A549 treated with CpdA at 1 μM for 4 hours (cell line): ENCODE measurements around the gene CRYGC. TPM values are rescaled to one million over a fixed set of nuclear protein-coding genes. Genes with fewer than 3 reads are reported as not detected.

Experiments
- total RNA-seq: library from RNA; stranded (reverse); fragments of 200-300 nt; extraction: Qiagen RNA extraction; gene quantifications from 5 replicates; pipeline ENCODE4 v1.2.3, GENCODE V29; 2022; ENCODE audit warnings: low read depth

Gene CRYGC
- not detected in 5 replicates for total RNA-seq

GRCh38 chr2:208129744-208130711 is at the start of gene CRYGC:
Gene CRYGC (minus strand): TSS chr2:208129828. CDS start chr2:208129792, 36 bp downstream.

GRCh38 chr2:208163489-208163888 is 33.9 kb upstream of the CRYGC start, which contains the start of gene CRYGA:
Gene CRYGA (minus strand): TSS chr2:208163589. CDS start chr2:208163556, 33 bp downstream.

GRCh38 chr2:208146006-208146405 is 16.4 kb upstream of the CRYGC start, which contains the start of gene CRYGB:
Gene CRYGB (minus strand): TSS chr2:208146158. CDS start chr2:208146120, 38 bp downstream.

GRCh38 chr2:208124013-208124715 is 5.5 kb downstream of the CRYGC start, which contains the start of gene CRYGD:
Gene CRYGD (minus strand): TSS chr2:208124524. CDS start chr2:208124473, 51 bp downstream.

Other genes with a start within 250 kb of the CRYGC start
- gene PLEKHM3, start 104.3 kb downstream of the CRYGC start, total RNA-seq, result 3.0 to 3.9 TPM (median 3.3 TPM) in 5 replicates
- gene CRYGD, start 5.3 kb downstream of the CRYGC start, total RNA-seq, result not detected in 5 replicates
- not detected in 5 replicates for gene CRYGB, start 16.3 kb upstream of the CRYGC start, total RNA-seq
- not detected in 5 replicates for gene CRYGA, start 33.8 kb upstream of the CRYGC start, total RNA-seq
- not detected in 5 replicates for gene C2orf80, start 60.2 kb upstream of the CRYGC start, total RNA-seq
- 76.3 to 92.9 TPM (median 80.0 TPM) in 5 replicates for gene IDH1, start 125.2 kb upstream of the CRYGC start, total RNA-seq
- 5.0 to 9.1 TPM (median 7.2 TPM) in 5 replicates for gene PIKFYVE, start 136.4 kb upstream of the CRYGC start, total RNA-seq